Prostate gland (tissue), 2 donors: ENCODE data around the gene PIGU. TPM values are rescaled to one million over a fixed set of nuclear protein-coding genes. Genes with fewer than 3 reads are reported as not detected.

Experiments used
- DNase-seq: peaks from one replicate; pipeline ENCODE4 v3.0.0-alpha.2; 2019; ENCODE audit warnings: low spot score
- H3K27ac ChIP-seq, 2 donors: fragments of 200-600 bp; sonication (generic); 2 replicates each; pipeline ENCODE4 v1.5.1; 2017 to 2019
- H3K27me3 ChIP-seq: fragments of 200-600 bp; sonication (generic); replicated peaks from 2 replicates; pipeline ENCODE4 v1.5.1; 2019; ENCODE audit not compliant: insufficient read depth
- H3K36me3 ChIP-seq, 2 donors: fragments of 200-600 bp; sonication (generic); 1 replicate in 1 of 2; 2 replicates in 1 of 2; pipeline versions ENCODE4 v1.5.1 to v1.8.1; 2017 to 2019
- H3K4me1 ChIP-seq: fragments of 200-600 bp; sonication (generic); replicated peaks from 2 replicates; pipeline ENCODE4 v1.5.1; 2019
- H3K4me3 ChIP-seq, 2 donors: fragments of 200-600 bp; sonication (generic); 2 replicates each; pipeline ENCODE4 v1.5.1; 2017 to 2019
- H3K9me3 ChIP-seq: fragments of 200-600 bp; sonication (generic); 2 replicates; pipeline ENCODE4 v1.5.1; 2017
- POLR2A ChIP-seq: fragments of 450-650 bp; IDR thresholded peaks from one replicate; pipeline ENCODE4 v1.6.1; 2016; ENCODE audit warnings: antibody characterized with exemption, mild to moderate bottlenecking
- POLR2AphosphoS5 ChIP-seq: sonication (generic); formaldehyde crosslinking; IDR thresholded peaks from one replicate; pipeline ENCODE4 v1.6.1; 2017; ENCODE audit warnings: antibody characterized with exemption
- WGBS: methylation state at CpG from one replicate; pipeline ENCODE4 v1.1.5; 2018; 5-methylcytosine and 5-hydroxymethylcytosine counted together
- intact Hi-C: fragments of 100-400 bp; cut with DNase I; formaldehyde crosslinking; loops from one replicate; pipeline ENCODE4 v1.14.2; 2022
- total RNA-seq, 2 donors: library from RNA; depleted of rRNA; stranded (reverse); fragments of >200 nt; gene quantifications; one replicate each; pipeline ENCODE4 v1.1.0, GENCODE V29; 2016
- TF ChIP-seq, protein P1 (sequence below), 4 experiments: fragments of 200-600 bp in 2 of 4; fragments of 450-650 bp in 2 of 4; sonication (generic) in 2 of 4; IDR thresholded peaks; 1 replicate in 3 of 4; 2 replicates in 1 of 4; pipeline ENCODE4 v1.5.1; 2016 to 2019; ENCODE audit warnings: antibody characterized with exemption in 4 of 4, mild to moderate bottlenecking in 2 of 4, moderate library complexity in 2 of 4

PIGU gene
- total RNA-seq, 2 donors from 2014 or later: 18.2 to 26.4 TPM

DNA sequence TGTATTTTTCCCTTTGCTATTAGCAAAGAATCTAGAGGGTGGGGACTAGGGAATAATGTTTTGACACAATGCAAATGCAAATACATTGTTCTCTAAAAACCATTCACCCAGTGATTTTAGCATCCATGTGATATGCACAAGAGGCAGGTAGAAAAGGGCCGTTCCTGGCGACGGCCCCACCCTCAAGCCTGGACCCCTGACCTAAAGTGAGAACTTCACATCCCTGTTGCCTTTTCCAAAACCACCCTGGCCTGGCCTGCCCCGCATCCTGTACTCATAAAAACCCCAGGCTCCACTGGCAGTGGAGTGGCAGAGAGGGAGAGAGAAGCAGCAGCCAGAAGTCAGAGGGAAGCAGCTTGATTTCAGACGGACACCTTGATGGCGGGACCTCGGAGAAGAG lies 69.8 kb downstream of the PIGU start:
- Histone ChIP-seq H3K36me3 (no peaks in the 10 kb centered on the region), H3K9me3 (no peaks in the 10 kb centered on the region), H3K27me3 (no peaks in the 10 kb centered on the region), H3K27ac (no peak overlapping the region), H3K4me1 (no peaks in the 10 kb centered on the region), H3K4me3 (no peak overlapping the region)
- intact Hi-C loops: no loop called here
- no peak for DNase-seq
- WGBS: 97% methylated on average over 7 of the region's 7 CpGs
- TF ChIP-seq POLR2A: no peak

DNA sequence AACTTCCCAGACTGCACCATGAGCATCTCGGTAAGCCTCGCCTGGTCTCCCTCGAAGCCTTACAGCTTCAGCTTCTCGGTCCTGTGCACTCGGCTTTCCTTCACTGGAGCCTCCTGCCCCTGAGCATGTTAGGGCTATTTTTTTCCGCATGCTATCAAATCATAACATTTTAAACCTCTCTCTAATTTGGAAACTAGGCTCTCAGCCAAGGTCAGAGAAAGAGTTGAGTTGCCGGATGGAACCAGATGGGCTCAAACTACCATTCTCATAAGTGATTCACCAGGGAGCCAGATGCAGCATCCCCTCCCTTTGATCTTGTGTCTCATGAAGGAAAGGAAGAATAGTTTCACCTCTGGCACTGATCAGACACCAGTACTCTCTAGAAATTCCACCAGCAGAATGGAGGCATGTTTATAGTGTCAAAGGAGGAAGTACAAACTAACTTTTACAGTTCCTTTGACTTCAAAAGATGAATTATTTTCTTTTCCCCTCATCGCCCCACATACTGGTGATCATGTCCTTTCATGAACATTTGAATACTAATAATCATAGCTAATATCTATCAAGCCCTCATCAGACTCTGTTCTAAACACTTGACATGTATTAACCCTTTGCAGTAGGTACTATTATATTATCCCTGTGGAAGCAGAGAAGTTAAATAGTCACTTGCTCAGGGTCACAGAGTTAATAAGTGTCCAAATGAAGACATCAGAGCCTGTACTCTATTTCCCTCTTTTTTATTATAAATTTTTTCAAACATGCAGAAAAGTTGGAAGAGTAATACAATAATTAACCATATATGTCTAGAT lies 71.7 kb downstream of the PIGU start:
- 69% methylated on average over 8 of the region's 8 CpGs for WGBS
- no peak overlapping the region for H3K4me3 ChIP-seq
- no peaks in the 10 kb centered on the region for H3K4me1 ChIP-seq
- intact Hi-C loops: no loop called here
- TF ChIP-seq POLR2AphosphoS5 (no peak), POLR2A (no peak)
- TF ChIP-seq, protein P1, sequence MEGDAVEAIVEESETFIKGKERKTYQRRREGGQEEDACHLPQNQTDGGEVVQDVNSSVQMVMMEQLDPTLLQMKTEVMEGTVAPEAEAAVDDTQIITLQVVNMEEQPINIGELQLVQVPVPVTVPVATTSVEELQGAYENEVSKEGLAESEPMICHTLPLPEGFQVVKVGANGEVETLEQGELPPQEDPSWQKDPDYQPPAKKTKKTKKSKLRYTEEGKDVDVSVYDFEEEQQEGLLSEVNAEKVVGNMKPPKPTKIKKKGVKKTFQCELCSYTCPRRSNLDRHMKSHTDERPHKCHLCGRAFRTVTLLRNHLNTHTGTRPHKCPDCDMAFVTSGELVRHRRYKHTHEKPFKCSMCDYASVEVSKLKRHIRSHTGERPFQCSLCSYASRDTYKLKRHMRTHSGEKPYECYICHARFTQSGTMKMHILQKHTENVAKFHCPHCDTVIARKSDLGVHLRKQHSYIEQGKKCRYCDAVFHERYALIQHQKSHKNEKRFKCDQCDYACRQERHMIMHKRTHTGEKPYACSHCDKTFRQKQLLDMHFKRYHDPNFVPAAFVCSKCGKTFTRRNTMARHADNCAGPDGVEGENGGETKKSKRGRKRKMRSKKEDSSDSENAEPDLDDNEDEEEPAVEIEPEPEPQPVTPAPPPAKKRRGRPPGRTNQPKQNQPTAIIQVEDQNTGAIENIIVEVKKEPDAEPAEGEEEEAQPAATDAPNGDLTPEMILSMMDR (IDR thresholded peaks at IDR 0.05): no peak
- DNase-seq: no peak
- no peak overlapping the region for H3K27ac ChIP-seq
- no peaks in the 10 kb centered on the region for H3K9me3 ChIP-seq
- H3K27me3 ChIP-seq: no peaks in the 10 kb centered on the region
- H3K36me3 ChIP-seq: no peaks in the 10 kb centered on the region

DNA sequence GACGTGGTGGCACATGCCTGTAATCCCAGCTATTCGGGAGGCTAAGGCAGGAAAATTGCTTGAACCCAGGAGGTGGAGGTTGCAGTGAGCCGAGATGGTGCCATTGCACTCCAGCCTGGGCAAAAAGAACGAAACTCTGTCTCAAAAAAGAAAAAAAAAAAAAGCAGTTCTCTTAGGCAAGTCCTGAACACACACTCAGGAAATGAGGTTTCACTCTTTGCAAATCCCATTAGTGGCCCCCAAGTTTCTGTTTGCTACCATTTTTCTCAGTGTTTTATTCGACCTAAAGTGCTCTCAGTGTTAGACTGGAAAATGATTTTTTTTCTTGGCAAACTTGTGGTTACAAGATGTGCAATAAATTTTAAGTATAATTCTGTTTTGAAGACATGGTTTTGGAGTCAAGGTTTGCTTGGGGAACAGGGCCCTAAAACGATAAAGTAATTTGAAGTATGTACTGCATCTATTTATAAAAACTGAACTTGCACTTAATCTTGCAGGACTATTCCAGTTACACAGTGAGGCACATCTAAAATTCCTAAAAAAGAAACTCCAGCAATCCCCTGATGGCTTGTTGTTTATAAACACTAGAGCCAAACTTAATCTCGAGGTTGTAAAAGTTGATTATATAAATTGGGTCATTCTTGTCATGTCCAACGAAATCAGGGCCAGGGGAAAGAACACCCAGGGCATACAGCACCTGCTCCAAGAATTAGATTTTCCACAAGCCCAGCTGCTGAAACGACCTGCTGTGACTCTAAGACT lies 75.8 kb downstream of the PIGU start:
- H3K4me1 ChIP-seq: no peaks in the 10 kb centered on the region
- intact Hi-C loops: no loop called here
- no peaks in the 10 kb centered on the region for H3K27me3 ChIP-seq
- 54% methylated on average over 9 of the region's 9 CpGs for WGBS
- no peak overlapping the region for H3K4me3 ChIP-seq
- H3K36me3 ChIP-seq: no peaks in the 10 kb centered on the region
- H3K9me3 ChIP-seq: no peaks in the 10 kb centered on the region
- peak overlapping the region in 1 of 2 donors; percentile 31 for H3K27ac ChIP-seq
- TF ChIP-seq, protein P1 (IDR thresholded peaks at IDR 0.05): no peak
- TF ChIP-seq POLR2AphosphoS5: peak; percentile 54
- DNase-seq: no peak

DNA sequence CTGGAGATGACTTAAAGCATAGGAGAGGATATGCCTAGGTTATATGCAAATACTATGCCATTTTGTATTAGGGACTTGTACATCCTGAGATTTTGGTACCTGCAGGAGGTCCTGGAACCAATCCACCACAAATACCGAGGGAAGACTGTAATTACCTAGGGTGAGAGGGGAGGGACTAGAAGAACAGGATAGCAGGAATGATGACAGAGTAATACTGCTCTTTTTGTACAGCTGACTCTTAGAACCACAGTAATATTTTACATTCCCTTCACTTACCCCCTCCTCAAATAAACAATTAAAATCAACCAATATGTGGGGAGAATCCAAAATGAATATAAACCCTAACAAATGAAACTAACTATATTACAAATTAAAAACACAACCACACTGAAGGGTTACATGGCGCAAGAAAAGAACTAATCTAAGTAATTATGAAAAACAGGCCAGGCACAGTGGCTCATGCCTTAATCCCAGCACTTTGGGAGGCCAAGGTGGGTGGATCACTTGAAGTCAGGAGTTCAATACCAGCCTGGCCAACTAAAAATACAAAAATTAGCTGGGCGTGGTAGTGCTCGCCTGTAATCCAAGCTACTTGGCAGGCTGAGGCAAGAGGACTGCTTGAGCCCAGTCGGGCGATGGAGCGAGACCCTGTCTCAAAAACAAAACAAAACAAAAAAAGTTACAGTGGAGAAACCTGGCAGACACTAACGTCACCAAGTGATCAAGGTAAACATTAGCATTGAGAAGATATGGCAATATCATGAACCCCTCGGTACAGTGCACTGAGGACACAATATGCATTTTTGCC lies 81.3 kb downstream of the PIGU start:
- Histone ChIP-seq H3K9me3 (no peaks in the 10 kb centered on the region), H3K27ac (no peak overlapping the region), H3K4me3 (no peak overlapping the region), H3K36me3 (no peaks in the 10 kb centered on the region), H3K4me1 (no peaks in the 10 kb centered on the region), H3K27me3 (no peaks in the 10 kb centered on the region)
- no peak for DNase-seq
- 79% methylated on average over 9 of the region's 9 CpGs for WGBS
- TF ChIP-seq POLR2A: no peak
- TF ChIP-seq, protein P1 (IDR thresholded peaks at IDR 0.05): no peak
- TF ChIP-seq POLR2AphosphoS5: no peak
- intact Hi-C loops: no loop called here
